GM11168 (cell line): ENCODE results near the gene RERGL.
"Not testable (repeated sequence)": the region's sequence is repeated elsewhere in the genome, so short reads cannot be mapped to it uniquely, and the experiment has no call there.

Source experiments
- in situ Hi-C: fragments of 300-500 bp; cut with MboI; formaldehyde crosslinking; loops from one replicate; pipeline ENCODE4 v1.12.0; 2022; ENCODE audit warnings: low sequenced_read_pairs; ENCODE audit not compliant: unreplicated experiment

Gene RERGL

GRCh38 chr12:18090093-18090492 is at the start of gene RERGL:
RERGL (minus strand) TSS chr12:18090193; CDS start chr12:18090140, 53 bp downstream.
- in situ Hi-C loops = no loop called here

- in situ Hi-C loops = loop anchor here (25.0 kb wide), 2 partner anchors 198 to 1048 kb away; no protein-coding TSS in a partner anchor
Measured at GRCh38 chr12:18139254-18139653, 49.3 kb upstream of the RERGL start.

- in situ Hi-C loops = loop anchor here (25.0 kb wide), 2 partner anchors 202 to 1052 kb away; no protein-coding TSS in a partner anchor
Measured at GRCh38 chr12:18135509-18135908, 45.5 kb upstream of the RERGL start.

GRCh38 chr12:18135086-18135485 is 45.1 kb upstream of the RERGL start:
- in situ Hi-C loops = loop anchor here (25.0 kb wide), 2 partner anchors 202 to 1052 kb away; no protein-coding TSS in a partner anchor

GRCh38 chr12:18130851-18131250 is 40.9 kb upstream of the RERGL start:
- in situ Hi-C loops = loop anchor here (25.0 kb wide), 2 partner anchors 206 to 1056 kb away; no protein-coding TSS in a partner anchor

GRCh38 chr12:18123707-18124106 is 33.7 kb upstream of the RERGL start:
- in situ Hi-C loops = no loop called here

- in situ Hi-C loops = no loop called here
Measured at GRCh38 chr12:18120899-18121298, 30.9 kb upstream of the RERGL start.

GRCh38 chr12:18108611-18109010 is 18.6 kb upstream of the RERGL start:
- in situ Hi-C loops = no loop called here

GRCh38 chr12:18103624-18104023 is 13.6 kb upstream of the RERGL start:
- in situ Hi-C loops = no loop called here

- in situ Hi-C loops = no loop called here
Measured at GRCh38 chr12:18101043-18101442, 11.1 kb upstream of the RERGL start.

- in situ Hi-C loops = no loop called here
Measured at GRCh38 chr12:18084080-18084479, 5.9 kb downstream of the RERGL start.

- in situ Hi-C loops = no loop called here
Measured at GRCh38 chr12:18079541-18080246, 10.3 kb downstream of the RERGL start.

- in situ Hi-C loops = no loop called here
Measured at GRCh38 chr12:18074001-18074400, 16.0 kb downstream of the RERGL start.

- in situ Hi-C loops = no loop called here
Measured at GRCh38 chr12:18072723-18073122, 17.3 kb downstream of the RERGL start.

GRCh38 chr12:18071336-18071735 is 18.7 kb downstream of the RERGL start:
- in situ Hi-C loops = no loop called here

GRCh38 chr12:18068355-18068754 is 21.6 kb downstream of the RERGL start:
- in situ Hi-C loops = no loop called here

- in situ Hi-C loops = no loop called here
Measured at GRCh38 chr12:18066666-18067065, 23.3 kb downstream of the RERGL start.

GRCh38 chr12:18062867-18063266 is 27.1 kb downstream of the RERGL start:
- in situ Hi-C loops = not testable (repeated sequence)

- in situ Hi-C loops = no loop called here
Measured at GRCh38 chr12:18057051-18057450, 32.9 kb downstream of the RERGL start.

GRCh38 chr12:18054925-18055619 is 34.9 kb downstream of the RERGL start:
- in situ Hi-C loops = no loop called here

GRCh38 chr12:18045446-18045992 is 44.5 kb downstream of the RERGL start:
- in situ Hi-C loops = no loop called here
